Measurements from ENCODE around the gene AKAP17A.

Gene AKAP17A

GRCh38 chrX:1582686-1583437, 8.5 kb upstream of the AKAP17A start:
- DNase-seq (ENCODE audit: low spot score), result no peak

DNA sequence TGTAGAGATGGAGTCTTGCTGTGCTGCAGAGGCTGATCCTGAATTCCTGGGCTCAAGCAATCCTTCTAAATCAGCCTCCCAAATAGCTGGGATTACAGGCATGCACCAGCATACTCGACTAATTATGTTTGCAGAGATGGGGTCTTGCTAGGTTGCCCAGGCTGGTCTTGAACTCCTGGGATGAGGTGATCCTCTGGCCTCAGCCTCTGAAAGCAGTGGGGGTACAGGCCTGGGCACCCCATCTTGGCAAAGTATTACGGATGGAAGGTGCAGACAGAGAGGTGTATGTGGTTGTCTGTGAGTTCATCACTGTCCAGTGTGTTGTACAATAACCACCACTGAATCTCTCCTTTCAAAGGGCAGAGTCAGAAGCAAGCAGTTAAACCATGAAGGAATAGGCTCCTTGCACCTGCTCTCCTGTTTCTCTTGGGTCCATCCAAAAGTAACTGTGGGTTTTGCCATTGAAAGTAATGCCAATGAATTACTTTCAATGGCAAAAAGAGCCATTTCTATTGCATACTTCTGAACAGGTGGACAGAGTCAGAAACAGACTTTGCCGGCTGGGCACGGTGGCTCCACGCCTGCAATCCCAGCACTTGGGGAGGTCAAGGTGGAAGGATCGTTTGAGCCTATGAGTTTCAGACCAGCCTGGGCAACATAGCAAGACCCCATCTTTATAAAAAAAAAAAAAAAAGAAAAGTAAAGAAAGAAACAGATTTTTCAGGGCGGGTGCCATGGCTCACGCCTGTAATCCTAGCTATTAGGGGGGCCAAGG, 7.0 kb upstream of the AKAP17A start:
- no peak for DNase-seq (ENCODE audit: low spot score)

DNA sequence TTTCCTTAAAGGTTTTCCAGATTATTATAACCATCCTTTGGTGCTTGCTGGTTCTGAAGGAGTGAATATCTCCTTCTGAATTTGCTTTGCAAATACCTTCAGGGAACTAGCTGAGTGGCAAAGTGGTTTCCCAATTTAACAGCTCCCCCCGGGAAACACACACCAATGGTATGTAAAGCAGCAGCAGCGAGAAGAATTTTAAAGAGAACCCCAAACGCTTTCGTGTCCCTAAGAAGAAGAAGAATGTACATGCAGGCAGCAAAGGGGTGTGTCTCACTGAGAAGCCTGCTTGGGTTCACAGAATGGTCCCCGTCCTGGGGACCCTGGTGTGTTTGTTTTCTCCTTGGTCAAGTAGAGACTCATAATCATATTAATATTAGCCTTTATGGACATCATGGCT, 4.2 kb upstream of the AKAP17A start:
- DNase-seq (ENCODE audit: low spot score), result no peak

GRCh38 chrX:1589356-1590130, 1.9 kb upstream of the AKAP17A start:
- DNase-seq (ENCODE audit: low spot score), result no peak

DNA sequence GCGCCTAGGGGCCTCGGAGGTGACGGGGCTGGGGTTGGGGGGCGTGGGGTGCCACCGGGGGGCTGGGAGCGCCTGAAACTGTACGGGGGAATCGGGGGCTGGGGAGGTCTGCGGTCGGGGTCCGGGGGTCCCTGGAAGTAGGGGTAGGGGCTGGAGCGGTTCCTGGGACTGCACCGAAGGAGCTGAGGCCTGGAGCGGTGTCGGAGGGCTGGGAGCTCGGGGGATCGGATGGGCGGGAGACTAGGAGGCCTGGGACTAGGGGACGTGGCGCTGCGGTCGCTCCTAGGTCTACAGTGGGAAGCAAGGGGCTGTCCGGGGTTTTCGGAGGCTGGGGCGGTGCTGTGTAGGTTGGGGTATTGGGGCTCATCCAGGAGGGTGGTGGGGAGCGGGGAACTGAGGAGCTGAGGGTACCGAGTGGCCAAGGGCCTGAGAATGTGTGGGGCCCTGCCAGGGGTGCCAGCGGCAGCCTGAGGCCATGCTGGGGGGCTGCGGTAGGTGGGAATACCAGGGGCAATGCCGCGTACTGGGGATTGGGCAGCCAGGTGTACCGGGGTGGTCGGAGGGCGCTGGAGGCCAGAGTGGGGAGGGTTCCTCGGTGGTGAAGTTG, 562 bp downstream of the AKAP17A start:
- no peak for DNase-seq (ENCODE audit: low spot score)

- no peak for DNase-seq (ENCODE audit: low spot score)
Observed at GRCh38 chrX:1592470-1593142, 1.2 kb downstream of the AKAP17A start.

DNA sequence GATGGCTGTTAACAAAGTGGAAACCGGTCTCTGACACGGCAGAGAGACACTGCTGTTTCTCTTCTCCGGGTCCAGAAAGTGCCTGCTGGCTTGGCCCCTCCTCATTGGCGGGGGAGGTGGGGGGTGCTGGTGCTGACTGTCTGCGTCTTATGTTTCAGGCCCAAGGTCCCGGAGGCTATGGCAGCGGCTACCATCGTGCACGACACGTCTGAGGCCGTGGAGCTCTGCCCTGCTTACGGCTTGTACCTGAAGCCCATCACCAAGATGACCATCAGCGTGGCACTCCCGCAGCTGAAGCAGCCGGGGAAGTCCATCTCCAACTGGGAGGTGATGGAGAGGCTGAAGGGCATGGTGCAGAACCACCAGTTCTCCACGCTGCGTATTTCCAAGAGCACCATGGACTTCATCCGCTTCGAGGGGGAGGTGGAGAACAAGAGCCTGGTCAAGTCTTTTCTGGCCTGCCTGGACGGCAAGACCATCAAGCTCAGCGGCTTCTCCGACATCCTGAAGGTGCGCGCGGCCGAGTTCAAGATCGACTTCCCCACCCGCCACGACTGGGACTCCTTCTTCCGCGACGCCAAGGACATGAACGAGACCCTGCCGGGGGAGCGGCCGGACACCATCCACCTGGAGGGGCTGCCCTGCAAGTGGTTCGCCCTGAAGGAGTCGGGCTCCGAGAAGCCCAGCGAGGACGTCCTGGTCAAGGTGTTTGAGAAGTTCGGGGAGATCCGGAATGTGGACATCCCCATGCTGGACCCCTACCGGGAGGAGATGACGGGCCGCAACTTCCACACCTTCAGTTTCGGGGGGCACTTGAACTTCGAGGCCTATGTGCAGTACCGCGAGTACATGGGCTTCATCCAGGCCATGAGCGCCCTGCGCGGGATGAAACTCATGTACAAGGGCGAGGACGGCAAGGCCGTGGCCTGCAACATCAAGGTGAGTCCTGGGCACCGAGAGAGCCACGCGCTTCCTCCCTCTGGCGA, 2.2 kb downstream of the AKAP17A start:
- no peak for DNase-seq (ENCODE audit: low spot score)

DNA sequence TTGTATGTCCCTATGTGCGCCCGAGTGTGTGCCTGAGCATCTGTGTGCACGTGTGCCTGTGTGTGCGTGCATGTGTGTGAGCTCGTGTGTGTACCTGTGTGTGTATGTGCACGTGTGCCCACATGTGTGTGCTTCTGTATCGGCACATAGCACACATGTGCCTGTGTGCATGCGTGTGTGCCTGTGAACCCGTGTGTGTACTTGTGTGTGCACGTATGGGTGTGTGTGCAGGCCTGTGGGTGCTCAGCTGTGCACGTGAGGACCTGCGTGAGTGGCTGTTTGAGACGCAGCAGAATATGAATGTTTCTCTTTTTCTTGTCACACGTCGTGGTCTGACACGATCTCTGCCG, 4.3 kb downstream of the AKAP17A start:
- no peak for DNase-seq (ENCODE audit: low spot score)

DNA sequence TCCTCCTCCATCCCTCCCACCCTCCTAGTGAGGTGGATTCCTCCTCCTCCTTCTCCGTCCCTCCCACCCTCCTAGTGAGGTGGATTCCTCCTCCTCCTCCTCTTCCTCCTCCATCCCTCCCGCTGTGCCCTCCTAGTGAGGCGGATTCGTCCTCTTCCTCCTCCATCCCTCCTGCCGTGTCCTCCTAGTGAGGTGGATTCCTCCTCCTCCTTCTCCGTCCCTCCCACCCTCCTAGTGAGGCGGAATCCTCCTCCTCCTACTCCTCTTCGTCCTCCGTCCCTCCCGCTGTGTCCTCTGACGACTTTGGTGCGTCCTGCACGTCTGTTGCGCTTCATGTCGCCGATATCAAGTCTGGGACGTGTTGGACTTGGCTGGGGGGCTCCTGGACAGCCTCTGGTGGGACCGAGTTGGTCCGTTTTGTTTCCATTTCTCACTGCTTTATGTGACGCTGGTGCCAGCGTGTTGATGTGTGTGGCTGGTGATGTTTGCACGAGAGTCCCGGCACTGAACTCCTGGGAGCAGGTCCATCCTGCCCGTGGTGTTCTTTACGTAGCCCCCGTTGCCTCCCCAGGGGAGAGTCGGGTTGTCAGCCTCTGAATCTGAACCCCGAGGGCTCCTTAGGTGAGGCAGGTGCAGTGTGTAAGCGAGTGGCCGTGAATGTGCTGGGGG, 5.4 kb downstream of the AKAP17A start:
- DNase-seq (ENCODE audit: low spot score), result no peak

DNA sequence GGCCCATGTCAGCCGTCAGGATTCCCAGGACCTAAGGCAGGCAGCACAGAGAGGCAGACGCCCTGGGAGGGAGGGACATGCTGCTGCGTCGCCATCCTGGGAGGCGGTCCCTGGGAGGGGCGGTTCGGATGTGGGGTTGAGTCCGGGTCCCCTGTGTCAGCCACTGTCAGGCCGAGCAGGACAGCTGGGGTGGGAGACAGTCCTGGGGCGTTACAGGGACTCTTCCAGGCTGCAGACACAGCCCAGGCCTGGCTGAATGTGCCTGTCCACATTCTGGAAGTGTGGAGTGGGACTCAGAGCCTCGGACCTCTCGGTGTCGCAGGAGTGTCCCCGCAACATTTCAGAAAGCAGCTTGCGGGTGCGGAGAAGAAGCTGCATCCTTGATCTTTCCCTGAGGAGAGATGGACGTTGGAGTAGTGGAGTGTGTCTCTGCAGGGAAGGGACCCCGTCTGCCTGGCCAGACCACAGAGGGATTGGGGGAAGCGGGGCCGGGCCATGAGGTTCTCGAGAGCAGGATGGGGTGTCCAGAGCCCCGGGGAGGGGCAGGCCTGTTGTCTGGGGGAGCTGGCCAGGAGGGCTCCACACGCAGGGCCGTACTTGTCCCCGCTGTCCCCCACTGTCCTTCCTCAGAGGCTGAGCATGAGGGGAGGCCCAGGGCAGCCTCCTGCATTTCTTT, 6.1 kb downstream of the AKAP17A start:
- no peak for DNase-seq (ENCODE audit: low spot score)

GRCh38 chrX:1598021-1598875, 6.8 kb downstream of the AKAP17A start:
- no peak for DNase-seq (ENCODE audit: low spot score)

GRCh38 chrX:1598876-1599790, 7.7 kb downstream of the AKAP17A start:
- DNase-seq (ENCODE audit: low spot score), result no peak

DNA sequence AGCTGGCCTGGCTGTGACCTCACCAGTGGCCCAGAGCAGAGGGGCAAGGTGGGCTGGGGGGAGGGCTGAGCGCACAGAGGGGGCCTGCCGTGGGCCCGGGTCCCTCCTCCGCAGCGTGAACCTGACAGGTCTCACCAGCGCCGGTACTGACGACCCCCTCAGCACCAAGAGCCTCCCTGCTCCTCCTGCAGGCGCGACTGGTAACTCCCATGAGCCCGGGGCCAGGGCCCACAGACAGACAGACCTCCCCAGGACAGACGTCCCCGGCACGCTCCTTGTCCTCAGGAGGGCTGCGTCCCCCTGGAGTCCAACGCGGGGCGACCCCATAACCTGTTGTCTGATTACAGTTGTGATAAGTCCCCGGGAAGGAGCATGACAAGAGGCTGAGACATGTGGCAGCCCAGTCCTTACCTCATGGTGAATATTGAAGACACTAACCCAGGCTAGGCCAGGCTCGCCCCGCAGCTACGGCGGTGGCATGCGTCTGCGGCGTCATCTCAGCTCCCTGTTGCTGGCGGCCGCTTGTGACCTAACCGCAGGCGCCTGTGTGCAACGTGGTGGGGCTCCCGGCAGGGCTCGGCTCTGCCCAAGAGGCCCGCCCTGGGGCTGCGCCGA, 8.5 kb downstream of the AKAP17A start:
- no peak for DNase-seq (ENCODE audit: low spot score)

- DNase-seq (ENCODE audit: low spot score), result no peak
Observed at GRCh38 chrX:1600406-1601050, 9.1 kb downstream of the AKAP17A start.

DNA sequence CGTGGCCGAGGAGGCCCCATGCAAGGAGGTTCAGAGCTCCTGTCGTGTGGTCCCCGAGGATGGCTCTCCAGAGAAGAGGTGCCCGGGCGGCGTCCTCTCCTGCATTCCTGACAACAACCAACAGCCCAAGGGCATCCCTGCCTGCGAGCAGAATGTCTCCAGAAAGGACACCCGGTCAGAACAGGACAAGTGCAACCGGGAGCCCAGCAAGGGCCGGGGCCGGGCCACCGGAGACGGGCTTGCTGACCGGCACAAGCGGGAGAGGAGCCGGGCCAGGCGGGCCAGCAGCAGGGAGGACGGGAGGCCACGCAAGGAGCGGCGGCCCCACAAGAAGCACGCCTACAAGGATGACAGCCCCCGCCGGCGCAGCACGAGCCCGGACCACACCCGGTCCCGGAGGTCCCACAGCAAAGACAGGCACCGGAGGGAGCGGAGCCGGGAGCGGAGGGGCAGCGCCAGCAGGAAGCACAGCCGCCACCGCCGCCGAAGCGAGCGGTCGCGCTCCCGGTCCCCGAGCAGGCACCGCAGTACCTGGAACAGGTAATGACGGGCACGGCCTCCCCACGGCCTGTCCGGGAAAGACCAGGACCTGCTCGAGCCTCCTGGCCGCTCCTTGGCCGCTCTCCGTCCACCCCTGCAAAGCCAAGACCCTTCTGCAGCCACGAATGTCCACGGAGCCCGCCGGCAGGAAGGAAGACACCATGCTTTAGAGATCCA, 9.8 kb downstream of the AKAP17A start:
- no peak for DNase-seq (ENCODE audit: low spot score)

DNA sequence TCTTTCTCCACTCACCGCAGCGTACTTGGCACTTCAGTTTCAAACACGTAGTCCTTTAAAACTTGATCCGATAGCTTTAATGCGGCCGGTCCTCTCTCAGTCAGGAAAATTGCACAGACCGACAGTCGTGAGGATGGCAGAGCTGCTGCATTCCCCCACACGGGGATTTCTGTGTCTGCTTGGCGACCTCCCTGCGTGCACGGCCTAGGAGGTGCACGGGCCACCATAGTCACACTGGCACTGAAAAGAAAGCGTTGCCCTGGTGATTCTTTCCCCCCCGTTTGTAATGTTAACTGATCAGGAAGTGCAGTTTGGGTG, 10.3 kb downstream of the AKAP17A start:
- DNase-seq (ENCODE audit: low spot score), result no peak

All from Ammon's horn (tissue), 1 donor.